Mucosa of stomach (tissue), 1 donor: Measurements from ENCODE around the gene ORM1.

Experiments
- H3K27me3 ChIP-seq: one replicate; pipeline ENCODE4 v1.7.0; 2013; ENCODE audit warnings: mild to moderate bottlenecking, low read length; ENCODE audit not compliant: control insufficient read depth, insufficient read depth
- H3K36me3 ChIP-seq: one replicate; pipeline ENCODE4 v1.7.0; 2013; ENCODE audit warnings: low read length; ENCODE audit not compliant: control insufficient read depth, insufficient read depth
- H3K4me1 ChIP-seq: one replicate; pipeline ENCODE4 v1.7.0; 2013; ENCODE audit warnings: mild to moderate bottlenecking, low read length; ENCODE audit not compliant: control insufficient read depth, insufficient read depth
- H3K4me3 ChIP-seq: one replicate; pipeline ENCODE4 v1.7.0; 2013; ENCODE audit warnings: low read length
- H3K9ac ChIP-seq: one replicate; pipeline ENCODE4 v1.7.0; 2013; ENCODE audit warnings: mild to moderate bottlenecking, low read length, moderate library complexity
- H3K9me3 ChIP-seq: one replicate; pipeline ENCODE4 v1.7.0; 2013; ENCODE audit warnings: mild to moderate bottlenecking, low read length, moderate library complexity; ENCODE audit not compliant: control insufficient read depth
- donor health status: Pancreatic carcinoma.

ORM1 gene

DNA sequence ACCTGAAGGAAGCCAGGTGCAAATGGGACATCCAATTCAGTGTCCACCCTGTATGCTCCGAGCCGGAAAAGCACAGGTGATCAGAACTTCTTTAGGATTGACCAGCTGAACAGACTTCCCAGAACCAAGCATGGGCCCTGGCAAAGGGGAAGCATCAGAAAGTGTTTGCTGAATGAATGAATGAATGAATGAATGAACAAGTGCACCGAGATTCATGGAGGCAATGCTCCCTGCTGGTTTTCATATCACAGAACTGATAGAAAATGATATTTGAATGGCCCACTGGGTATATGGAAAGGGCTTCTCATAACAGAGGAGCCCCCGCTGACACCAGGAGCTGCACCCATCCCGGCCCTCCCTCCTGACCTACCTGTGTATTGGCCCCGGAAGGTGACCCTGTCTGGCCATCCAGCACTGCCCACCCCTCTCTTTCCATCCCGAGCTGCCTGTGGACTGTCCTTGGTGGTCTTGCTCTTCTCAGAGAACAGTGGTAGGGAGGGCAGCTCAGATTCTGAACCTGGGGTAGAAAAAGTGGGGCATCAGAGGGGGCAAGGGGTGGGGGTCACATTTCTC, 22.7 kb downstream of the ORM1 start:
- no peak overlapping the region for H3K9ac ChIP-seq
- no peak overlapping the region for H3K4me3 ChIP-seq
- H3K4me1 ChIP-seq = peaks cover 4% of the 10 kb centered on the region
- no peaks in the 10 kb centered on the region for H3K27me3 ChIP-seq
- H3K9me3 ChIP-seq = no peaks in the 10 kb centered on the region
- H3K36me3 ChIP-seq = peaks cover 35% of the 10 kb centered on the region

- Histone ChIP-seq H3K4me3 (no peak overlapping the region), H3K36me3 (peaks cover 35% of the 10 kb centered on the region), H3K27me3 (no peaks in the 10 kb centered on the region), H3K4me1 (peaks cover 4% of the 10 kb centered on the region), H3K9ac (no peak overlapping the region), H3K9me3 (no peaks in the 10 kb centered on the region)
Observed at GRCh38 chr9:114346146-114346545, 23.2 kb downstream of the ORM1 start.

DNA sequence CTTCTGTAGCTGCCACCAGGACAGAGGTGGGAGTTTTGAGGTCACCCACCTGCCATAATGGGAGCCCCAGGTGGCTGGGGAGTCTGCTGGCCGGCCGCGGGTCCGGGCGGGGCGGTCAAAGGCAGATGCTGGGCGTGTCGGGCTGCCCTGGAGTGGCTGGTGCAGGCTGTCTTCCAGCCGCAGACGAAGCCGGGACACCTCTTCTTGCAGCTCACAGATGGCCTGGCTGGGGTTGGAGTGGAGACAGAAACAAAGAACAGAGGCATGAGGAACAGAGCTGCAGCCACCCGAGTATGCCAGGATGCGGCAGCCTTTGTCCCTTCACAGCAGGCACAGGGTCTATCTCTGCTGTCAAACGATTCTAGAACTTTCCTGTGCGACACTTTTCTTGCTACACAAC, 24.8 kb downstream of the ORM1 start:
- H3K9ac ChIP-seq = no peak overlapping the region
- peaks cover 28% of the 10 kb centered on the region for H3K36me3 ChIP-seq
- no peaks in the 10 kb centered on the region for H3K27me3 ChIP-seq
- H3K4me3 ChIP-seq = no peak overlapping the region
- peaks cover 4% of the 10 kb centered on the region for H3K4me1 ChIP-seq
- H3K9me3 ChIP-seq = no peaks in the 10 kb centered on the region

- no peak overlapping the region for H3K4me3 ChIP-seq
- peaks cover 4% of the 10 kb centered on the region for H3K4me1 ChIP-seq
- no peak overlapping the region for H3K9ac ChIP-seq
- no peaks in the 10 kb centered on the region for H3K9me3 ChIP-seq
- no peaks in the 10 kb centered on the region for H3K27me3 ChIP-seq
- peaks cover 21% of the 10 kb centered on the region for H3K36me3 ChIP-seq
Observed at GRCh38 chr9:114348261-114348905, 25.5 kb downstream of the ORM1 start.

DNA sequence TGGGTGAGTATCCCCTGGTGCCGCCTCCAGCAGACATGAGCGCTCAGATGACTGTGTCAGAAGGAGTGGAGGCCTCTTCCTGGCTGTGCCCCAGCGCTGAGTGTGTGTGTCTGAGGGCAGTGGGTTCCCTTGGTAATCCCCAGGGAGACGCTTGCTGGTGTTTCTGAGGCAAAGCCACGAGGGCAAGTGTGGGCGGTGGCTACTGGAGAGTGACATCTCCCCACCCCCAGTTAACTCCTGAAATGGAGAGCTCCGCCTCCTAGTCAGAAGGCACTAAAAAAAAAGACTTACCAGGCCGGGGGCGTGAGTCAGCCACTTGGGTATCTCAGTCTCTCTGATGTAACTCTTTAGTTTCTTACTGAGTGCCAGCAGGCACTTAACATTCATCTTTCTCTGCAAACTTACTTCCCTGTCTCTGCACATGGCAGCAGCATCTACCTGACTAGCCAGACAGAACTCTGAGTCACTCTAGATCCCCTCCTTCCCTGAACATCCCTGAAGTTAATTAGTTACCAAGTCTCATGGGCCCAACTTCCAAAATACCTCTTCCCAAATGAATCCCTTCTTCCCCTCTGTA, 26.1 kb downstream of the ORM1 start:
- Histone ChIP-seq H3K36me3 (peaks cover 18% of the 10 kb centered on the region), H3K27me3 (no peaks in the 10 kb centered on the region), H3K4me3 (no peak overlapping the region), H3K4me1 (peaks cover 4% of the 10 kb centered on the region), H3K9ac (no peak overlapping the region), H3K9me3 (no peaks in the 10 kb centered on the region)

GRCh38 chr9:114349713-114350480, 27.0 kb downstream of the ORM1 start:
- H3K4me3 ChIP-seq = no peak overlapping the region
- H3K9ac ChIP-seq = no peak overlapping the region
- H3K4me1 ChIP-seq = peaks cover 4% of the 10 kb centered on the region
- peaks cover 18% of the 10 kb centered on the region for H3K36me3 ChIP-seq
- H3K9me3 ChIP-seq = no peaks in the 10 kb centered on the region
- H3K27me3 ChIP-seq = no peaks in the 10 kb centered on the region

DNA sequence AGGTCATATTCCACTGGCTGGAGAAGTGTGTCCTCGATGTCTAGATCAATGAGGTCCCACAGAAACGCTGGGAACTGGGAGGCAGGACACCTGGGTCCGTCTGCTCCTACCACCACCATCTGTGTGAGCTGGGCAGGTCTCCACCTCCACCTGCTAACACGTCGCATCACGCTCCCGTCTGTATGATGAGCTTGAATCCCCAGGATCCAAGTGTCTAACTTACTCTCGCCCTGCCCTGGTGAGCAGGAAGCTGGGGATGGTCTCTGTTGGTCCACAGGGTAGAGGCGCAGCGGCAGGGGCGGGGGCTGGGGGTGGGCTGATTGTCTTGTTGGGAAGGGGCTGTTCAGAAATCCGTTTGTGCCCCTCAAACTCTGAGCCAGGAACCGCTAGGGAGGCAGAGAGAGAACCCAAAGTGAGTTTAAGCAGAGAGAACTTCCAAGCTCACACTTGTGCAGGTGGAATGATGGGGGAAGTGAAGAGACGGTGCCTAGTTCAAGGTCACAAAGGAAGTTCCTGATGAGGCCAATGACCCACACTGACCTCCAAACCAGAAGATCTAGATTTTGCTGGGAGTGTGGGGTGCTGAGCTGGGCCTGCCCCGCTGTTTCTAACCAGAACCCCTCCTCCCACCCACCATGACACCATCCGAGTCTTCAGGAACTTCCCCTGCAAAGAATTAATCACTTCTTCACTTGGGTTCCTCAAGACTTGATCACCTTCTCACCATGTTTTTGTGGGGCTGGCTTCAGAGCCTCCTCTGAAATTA, 27.9 kb downstream of the ORM1 start:
- no peak overlapping the region for H3K4me3 ChIP-seq
- no peaks in the 10 kb centered on the region for H3K9me3 ChIP-seq
- no peaks in the 10 kb centered on the region for H3K27me3 ChIP-seq
- no peak overlapping the region for H3K9ac ChIP-seq
- H3K4me1 ChIP-seq = peaks cover 4% of the 10 kb centered on the region
- peaks cover 13% of the 10 kb centered on the region for H3K36me3 ChIP-seq

GRCh38 chr9:114351932-114352331, 29.0 kb downstream of the ORM1 start:
- Histone ChIP-seq H3K36me3 (peaks cover 16% of the 10 kb centered on the region), H3K4me1 (peaks cover 4% of the 10 kb centered on the region), H3K9ac (no peak overlapping the region), H3K9me3 (no peaks in the 10 kb centered on the region), H3K4me3 (no peak overlapping the region), H3K27me3 (no peaks in the 10 kb centered on the region)

GRCh38 chr9:114355821-114356220, 32.9 kb downstream of the ORM1 start:
- peaks cover 15% of the 10 kb centered on the region for H3K36me3 ChIP-seq

GRCh38 chr9:114356792-114357191, 33.9 kb downstream of the ORM1 start:
- Histone ChIP-seq H3K9me3 (no peaks in the 10 kb centered on the region), H3K9ac (no peak overlapping the region), H3K4me1 (no peaks in the 10 kb centered on the region), H3K36me3 (peaks cover 20% of the 10 kb centered on the region), H3K4me3 (no peak overlapping the region), H3K27me3 (no peaks in the 10 kb centered on the region)

More at GRCh38 chr9:114355821-114356220, 32.9 kb downstream of the ORM1 start:
- H3K4me3 ChIP-seq = no peak overlapping the region
- H3K4me1 ChIP-seq = no peaks in the 10 kb centered on the region
- no peak overlapping the region for H3K9ac ChIP-seq
- no peaks in the 10 kb centered on the region for H3K9me3 ChIP-seq
- H3K27me3 ChIP-seq = no peaks in the 10 kb centered on the region

GRCh38 chr9:114357360-114357759, 34.5 kb downstream of the ORM1 start:
- Histone ChIP-seq H3K4me1 (no peaks in the 10 kb centered on the region), H3K27me3 (no peaks in the 10 kb centered on the region), H3K4me3 (no peak overlapping the region), H3K9me3 (no peaks in the 10 kb centered on the region), H3K9ac (no peak overlapping the region), H3K36me3 (peaks cover 20% of the 10 kb centered on the region)
